GM12872 (cell line): ENCODE measurements around the gene DUSP5.

ENCODE experiments used
- TF ChIP-seq, protein P1 (sequence below): IDR thresholded peaks from 3 replicates; pipeline ENCODE4 v1.5.1; 2011; ENCODE audit warnings: low read depth, mild to moderate bottlenecking, low read length, moderate library complexity; ENCODE audit not compliant: insufficient read depth

Gene DUSP5

DNA sequence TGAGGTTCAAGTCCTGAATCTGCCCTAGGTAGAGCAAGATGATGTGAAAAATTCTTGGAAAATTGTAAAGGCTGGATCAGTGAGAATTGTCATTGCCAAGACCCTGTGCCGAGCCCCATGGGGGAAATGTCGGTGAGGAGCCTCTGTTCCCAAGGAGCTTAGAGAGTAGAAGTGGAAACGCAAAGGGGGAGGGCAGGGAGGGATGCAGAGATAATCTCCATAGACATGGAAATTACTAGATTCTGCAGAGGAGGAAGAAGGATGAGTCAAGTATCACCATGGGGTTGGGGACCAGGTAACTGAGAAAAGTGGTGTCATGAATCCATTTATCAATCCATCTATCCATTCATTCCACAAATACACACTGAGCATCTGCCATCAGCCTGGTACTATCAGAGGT lies 26.0 kb downstream of the DUSP5 start:
- TF ChIP-seq, protein P1, sequence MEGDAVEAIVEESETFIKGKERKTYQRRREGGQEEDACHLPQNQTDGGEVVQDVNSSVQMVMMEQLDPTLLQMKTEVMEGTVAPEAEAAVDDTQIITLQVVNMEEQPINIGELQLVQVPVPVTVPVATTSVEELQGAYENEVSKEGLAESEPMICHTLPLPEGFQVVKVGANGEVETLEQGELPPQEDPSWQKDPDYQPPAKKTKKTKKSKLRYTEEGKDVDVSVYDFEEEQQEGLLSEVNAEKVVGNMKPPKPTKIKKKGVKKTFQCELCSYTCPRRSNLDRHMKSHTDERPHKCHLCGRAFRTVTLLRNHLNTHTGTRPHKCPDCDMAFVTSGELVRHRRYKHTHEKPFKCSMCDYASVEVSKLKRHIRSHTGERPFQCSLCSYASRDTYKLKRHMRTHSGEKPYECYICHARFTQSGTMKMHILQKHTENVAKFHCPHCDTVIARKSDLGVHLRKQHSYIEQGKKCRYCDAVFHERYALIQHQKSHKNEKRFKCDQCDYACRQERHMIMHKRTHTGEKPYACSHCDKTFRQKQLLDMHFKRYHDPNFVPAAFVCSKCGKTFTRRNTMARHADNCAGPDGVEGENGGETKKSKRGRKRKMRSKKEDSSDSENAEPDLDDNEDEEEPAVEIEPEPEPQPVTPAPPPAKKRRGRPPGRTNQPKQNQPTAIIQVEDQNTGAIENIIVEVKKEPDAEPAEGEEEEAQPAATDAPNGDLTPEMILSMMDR, result no peak

DNA sequence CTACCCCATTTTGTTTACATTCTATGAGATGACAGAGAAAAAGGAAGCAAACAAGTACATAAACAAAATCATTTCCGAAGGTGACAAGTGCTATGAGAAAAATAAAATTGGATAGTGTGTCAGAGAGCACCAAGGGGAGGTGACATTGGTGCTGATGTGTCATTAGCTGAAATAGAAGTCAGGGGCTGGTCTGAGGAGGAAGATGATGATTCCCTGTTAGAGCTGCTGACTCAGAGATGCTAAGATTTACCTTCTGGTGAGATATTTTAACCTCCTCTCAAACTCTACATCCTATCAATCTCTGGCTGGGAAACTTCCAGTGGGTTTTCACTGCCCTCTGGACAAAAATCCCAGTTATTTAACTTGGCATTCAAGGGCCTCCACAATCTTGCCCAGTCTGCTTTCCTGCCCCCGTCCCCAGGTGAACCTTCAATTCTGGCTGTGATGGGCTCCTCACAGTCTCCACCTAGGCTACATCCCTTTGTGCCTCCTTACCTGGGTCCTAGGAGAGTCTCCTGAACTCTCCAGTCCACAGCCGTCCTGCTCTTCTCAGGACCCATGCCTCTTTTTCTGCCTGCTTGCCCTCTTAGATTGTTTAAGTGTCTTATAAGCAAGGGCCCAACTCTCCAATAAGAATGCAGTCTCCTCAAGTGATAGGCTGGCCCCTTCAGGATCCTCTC lies 26.6 kb downstream of the DUSP5 start:
- TF ChIP-seq, protein P1, result no peak

DNA sequence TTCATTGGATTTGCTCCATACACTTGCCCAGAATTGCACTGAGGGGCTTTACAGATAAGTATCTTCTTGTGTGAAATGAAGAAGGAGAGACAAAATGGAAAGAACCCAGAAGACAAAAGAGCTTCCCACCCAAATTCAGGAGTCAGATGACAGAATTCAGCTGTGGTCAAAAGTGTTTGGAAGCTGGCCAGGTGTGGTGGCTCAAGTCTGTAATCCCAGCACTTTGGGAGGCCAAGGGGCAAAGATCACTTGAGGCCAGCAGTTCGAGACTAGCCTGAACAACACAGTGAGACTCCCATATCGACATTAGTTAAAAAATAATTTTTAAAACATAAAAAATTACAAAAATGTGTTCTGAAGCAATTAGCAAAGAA lies 27.1 kb downstream of the DUSP5 start:
- TF ChIP-seq, protein P1, result no peak

DNA sequence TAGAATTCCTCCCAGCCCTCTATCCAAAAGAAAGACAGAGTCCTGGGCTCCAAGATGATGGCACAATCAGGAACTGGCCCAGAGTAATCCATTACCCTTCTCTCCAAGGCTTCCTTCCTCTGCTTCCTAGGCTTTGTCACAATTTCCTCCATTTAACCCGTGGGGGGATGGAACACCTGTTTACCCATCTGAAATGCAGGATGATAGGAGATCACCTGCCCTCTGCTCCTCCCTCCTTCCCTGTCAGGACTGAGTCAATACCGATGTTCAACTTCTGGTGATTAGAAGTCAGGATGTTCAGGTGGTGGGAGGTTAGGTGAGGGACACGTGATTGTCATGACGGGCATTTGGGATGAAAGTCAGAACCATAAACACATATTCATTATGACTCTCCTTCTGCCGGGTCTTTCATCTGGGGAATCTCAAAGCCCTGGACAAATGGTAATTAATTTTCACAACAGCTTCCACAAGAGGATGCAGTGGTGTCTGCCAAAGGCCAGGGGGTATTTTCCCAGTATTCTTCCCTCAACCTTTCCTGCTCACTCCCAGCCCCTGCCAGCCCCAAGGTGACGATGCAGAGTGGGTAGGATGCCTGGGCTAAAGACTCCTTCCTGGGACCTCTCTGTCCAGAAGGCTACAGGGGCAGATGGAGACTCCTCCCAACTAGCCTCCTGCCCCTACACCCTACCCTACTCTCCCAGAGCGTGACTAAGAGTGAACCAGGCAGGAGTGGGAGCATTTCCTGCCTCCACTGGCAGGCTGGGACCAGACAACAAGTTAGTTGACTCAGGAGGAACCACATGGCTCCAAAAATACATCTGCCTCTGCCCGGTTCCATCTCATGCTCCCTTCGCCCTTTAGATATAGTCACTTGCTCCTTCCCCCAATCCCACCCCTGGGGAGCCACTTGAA lies 27.9 kb downstream of the DUSP5 start:
- TF ChIP-seq, protein P1, result no peak

DNA sequence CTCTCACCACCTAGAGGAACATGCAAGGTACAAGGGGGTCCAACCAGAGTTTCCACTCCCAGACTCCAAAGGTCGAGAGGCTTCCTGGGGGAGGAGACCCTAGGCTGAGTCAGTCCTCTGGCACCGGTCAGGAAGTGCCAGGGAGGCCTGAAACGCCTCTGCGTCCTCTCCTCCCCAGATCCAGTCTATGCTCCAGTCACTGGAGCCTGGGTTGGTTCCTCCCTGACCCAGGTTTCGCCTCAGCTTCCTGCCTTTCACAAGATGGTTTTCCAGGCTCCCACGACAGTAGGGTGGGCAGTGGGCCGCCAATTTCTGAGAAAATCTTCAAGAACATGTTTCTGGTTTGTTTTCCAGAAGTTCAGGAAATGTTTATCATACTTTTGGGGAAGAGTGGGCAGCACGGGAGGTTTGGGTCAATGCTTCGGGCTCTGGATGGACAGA lies 30.0 kb downstream of the DUSP5 start:
- TF ChIP-seq, protein P1, result no peak

DNA sequence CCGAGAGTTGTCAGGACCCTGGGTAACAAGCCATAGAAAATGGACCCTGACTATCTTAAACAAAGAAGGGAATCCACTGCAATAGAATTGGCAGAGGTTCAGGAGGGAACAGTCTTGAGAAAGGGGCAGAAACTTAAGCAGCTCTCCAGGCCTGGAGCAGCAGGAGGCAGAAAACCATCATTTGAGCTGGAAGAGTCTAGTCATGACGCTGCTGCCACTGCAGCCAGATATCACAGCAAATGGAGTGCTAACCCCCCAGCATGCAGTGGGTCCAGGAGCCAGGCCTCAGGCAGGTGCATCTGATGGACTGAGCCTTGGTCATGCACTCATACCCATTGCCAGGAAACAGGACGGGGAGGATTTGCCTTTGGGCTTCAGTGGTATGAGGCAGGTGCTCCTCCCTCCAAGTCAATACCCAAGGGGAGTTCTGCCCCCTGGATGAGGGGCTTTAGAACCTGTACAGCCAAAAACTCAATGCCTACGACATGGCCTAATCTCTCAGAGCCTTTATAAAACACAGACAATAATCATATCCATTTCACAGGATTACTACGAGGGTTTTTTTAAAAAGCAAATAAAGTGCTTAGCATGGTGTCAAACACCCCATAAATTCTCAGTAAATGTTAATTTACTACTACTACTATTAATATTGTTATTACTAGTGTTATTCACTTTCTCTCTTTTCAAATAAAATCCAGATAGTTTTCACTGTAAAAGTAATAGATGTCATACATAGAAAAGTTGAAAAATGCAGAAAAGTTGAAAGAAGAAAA lies 30.7 kb downstream of the DUSP5 start:
- TF ChIP-seq, protein P1, result no peak

DNA sequence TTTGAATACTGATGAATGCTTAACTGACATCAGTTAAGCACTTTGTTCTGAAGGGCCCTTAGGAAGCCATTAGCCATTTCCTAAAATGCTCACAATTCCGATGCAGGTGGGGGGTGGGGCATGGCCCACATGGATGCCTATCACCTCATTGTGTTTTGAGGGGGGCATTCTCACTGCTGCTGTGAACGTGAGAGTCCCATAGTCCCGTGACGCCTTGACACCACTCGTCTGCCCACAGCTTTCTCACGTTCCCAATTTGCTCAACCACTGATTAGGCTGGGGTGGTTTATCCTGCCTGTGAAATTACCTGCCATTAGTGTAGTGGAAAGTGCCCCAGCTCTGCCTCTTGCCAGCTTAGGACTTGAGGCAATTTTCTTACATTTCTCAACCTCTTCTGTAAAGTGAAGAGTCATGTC lies 31.9 kb downstream of the DUSP5 start:
- TF ChIP-seq, protein P1, result no peak
